NCI-H1105 (cell line): ENCODE data around the gene RERE.
"Not testable (repeated sequence)": the region's sequence is repeated elsewhere in the genome, so short reads cannot be mapped to it uniquely, and the experiment has no call there.

Experiments used
- DNase-seq: peaks from one replicate; lab custom pipeline; 2025; lab: John Stamatoyannopoulos, UW

RERE gene

DNA sequence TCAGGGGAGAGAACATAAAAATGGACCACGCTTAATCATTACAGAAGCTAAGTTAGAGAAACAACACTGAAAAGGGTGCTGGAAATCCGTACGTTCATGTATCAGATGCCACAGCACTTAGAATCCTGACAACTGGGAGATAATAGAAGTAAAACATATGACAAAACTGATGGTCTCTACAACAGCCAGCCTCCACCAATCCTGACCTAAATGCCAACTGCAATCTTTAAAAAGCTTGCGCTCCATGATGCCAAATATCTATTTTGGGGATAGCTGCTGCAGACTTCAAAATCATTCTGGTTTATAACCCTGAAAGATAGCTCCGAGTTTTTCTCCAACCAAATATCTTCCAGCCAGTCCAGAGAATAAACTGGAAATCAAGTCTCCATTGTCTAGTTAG, 178.3 kb downstream of the RERE start:
- no peak for DNase-seq

DNA sequence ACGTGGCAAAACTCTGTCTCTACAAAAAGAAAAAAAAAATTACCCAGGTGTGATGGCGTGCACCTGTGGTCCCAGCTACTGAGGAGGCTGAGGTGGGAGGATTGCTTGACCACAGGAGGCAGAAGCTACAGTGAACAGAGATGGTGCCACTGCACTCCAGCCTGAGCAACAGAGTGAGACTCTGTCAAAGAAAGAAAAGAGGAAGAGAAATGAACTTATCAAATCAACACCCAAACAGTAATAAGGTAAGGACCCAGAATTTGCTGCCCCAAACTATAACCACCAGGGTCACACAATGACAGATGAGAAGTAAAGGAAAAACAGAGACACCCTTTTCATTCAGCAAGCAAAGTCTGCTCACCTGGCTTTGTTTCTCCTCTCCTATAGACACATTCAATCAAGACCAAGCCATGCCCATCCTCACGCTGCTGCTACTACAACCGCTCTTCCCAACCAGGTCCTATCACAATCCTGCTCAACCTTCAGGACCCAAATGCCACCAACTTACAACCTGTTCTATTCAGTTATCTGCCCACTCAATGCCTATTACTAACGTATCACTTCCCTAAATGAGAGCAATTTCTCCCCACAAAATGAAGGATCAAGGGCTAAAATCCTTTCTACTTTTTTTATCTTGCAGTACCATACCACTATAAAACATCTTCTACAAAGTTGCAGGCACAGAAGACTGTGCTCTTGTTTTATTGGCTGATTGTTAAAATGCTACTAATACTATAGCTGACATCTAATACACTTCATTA, 183.5 kb downstream of the RERE start:
- DNase-seq: no peak

DNA sequence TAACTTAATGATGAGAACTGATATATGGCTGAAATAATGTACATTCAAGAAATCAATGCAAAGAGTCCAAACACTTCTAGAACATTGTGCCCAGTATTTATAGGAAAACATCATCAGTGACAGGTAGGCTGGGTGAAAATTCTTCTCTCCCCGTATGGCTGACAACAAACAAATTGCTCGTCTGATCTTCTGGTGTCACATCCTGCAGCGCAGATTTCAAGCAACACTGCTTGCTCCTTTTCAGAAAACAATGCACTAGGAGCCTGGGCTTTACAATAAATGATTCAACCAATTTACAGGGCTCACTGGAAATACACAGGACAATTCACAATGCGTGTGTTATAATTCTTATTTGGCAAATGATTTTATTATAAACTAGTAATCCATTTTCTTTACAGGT, 185.3 kb downstream of the RERE start:
- DNase-seq: no peak

DNA sequence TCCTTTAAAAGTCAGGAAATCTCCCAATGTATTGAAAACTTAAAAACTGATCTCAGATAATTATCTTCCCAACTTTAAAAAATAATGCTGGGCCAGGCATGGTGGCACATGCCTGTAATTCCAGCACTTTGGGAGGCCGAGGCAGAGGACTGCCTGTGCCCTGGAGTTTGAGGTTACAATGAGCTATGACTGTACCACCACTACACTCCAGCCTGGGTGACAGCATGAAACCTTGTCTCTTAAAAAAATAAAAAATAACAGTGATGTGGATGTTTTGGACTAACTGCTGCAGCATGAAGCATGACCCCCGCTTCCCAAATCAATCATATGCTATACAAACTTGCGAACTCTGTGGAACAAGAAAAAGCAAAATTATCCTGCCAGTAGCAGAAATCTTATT, 186.3 kb downstream of the RERE start:
- no peak for DNase-seq

DNA sequence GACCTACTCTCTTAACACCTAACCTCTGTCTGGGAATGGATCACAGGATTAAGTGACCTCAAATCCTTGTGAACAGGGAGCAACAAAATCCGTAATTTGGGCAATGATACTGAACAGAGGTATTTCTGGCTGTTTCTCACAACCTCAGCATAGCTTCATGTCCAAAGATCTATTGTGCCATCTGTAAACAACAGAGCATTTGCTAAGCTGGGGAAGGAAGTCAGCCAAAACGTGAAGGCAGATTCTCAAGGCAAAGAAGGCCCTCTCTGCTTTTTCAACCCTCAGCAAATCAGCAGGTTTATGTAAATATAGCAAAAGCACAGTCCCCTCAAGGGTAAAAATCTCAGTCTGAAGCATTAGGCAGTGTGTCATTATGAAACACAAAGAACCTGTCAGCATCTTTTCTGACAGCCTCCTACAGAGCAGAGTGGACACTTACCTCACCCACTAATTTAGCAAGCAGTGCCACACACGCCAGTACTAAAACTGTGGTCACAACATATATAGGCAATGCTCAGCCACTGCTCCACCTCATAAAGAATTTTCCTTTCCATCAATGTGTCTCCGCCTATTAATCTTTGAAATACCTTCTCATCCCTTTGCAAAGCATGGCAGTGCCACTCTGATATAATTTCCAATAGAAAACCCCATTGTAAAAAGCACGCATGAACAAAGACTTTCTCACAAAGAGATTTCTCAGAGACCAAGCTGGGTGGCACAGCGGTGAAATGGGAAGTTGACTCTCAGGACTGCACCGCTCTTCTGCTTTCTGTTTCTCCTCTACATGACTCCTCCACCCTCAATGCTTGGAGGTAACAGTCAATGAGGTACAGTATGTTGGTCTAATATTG, 188.0 kb downstream of the RERE start:
- DNase-seq: no peak

GRCh38 chr1:8628606-8629005, 188.8 kb downstream of the RERE start:
- no peak for DNase-seq

DNA sequence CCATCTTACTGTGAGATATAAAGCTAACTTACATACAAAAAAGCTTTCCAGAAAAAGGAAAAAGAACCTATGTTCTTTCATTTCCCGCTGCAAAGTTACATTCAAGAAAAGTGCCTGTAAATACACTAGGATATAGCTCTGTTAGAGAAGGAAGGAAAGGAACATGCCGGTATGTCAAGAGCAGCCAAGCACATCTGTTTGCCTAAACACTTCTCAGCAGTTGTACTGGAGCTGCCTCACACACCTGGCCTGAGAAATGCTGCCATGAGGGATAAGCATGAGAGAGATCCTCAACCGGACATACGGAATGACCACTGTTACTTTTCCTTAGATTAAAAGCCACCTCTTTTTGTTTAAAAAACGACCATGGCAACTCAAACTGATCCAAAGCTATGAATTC, 189.7 kb downstream of the RERE start:
- DNase-seq: no peak

DNA sequence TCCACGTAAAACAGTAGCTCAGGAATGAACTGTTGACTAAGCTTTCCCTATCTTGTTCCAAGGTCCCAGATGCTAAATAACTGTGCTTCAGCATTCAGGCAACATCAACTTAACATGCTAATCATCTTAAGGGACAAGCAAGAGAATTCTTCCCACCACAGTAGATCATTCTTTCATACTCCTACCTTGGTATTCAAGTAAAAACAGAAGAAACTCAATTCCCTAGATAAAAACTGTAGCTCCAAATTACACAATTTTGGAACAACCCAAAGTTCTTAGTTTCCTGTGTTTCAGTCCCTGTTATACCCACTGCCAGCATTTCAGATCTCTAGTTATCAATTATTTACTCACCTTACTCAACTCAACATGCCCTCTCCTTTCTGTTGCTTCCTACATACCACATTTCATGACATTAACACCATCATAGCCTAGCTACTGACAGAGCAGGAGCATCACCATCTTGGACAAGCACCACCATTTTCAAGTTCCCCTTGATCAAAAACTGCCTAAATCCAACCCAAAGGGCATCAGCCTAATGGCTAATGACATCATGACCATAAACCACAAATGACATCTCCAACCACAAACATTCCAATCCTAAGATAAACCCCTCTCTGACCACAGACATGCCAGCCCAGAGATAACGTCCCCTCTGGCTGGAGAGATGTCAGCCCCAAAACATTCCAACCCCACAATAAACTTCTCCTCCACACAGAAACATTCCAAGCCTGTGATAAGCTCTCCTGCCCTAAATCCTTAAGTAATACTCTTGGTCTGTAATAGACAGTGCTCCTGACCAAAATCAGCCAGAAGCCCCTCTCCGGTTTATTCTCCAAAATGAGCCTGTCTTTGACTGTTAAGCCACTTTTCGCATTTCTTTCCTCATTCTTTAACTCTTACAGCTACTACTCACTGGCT, 191.2 kb downstream of the RERE start:
- DNase-seq: no peak

DNA sequence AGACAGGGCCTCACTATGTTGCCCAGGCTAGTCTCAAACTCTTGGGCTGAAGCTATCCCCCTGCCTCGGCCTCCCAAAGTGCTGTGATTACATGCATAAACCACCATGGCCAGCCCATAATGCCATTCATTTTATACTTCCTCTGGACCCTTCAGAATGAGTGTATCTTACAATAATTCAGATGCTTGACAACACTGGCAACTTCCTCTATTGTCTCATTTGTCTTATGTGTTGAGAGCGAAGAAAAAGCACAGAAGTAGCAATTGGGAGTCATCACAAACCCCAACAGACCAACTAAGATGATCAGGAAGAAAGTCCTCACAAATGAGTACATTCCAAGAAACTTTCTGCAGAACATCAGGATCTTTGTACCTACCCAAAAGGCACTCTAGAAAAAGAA, 191.9 kb downstream of the RERE start:
- no peak for DNase-seq

DNA sequence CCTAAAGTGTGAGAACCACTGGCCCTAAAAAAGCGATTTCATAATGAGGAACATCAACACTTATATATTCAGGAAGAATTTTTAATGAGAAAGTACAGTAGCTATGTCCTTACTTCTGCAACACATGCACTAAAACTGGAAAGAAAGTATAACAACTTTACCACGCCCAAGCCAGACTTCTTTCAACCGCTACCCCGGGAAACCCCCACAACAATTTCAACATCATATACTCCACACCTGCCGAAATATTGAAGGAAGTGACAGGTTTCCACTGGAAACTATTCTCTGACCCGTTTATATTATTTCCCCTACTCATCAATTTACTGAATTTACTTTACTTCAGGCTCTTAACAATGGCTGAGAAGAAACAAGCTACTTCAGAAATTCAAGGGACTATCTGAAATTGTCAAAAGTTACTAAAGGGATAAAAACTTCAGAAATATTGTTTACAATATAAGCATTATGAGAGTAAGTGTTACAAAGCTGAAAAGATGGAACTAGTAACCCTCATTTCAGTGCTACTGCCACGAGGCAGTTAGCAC, 193.7 kb downstream of the RERE start:
- not testable (repeated sequence) for DNase-seq

DNA sequence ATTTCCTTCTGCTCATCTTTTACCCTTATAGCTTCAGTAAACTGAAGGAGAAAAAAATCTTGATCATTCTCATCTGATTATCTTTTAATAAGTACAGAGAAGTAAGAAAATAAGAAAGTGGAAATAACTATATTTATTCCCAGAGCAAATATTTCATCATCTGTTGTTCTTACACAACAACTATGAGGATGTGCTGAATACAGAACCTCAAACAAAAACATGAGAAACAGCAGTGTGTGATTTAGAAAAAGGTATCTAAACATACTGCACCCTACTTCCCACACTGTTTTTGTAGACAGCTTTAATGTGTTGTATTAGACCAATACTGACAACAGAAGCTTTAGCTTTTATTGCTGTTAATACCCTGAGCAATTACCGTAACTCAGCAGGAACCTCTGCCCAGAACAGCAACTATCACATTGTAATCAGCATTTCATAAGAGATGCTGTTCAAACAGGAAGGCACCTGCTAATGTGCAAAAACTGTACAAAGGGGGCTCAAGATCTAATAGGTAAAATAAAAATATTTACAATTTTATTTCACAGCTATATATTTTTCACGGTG, 195.6 kb downstream of the RERE start:
- peak; percentile 36 for DNase-seq

GRCh38 chr1:8621034-8621582, 196.3 kb downstream of the RERE start:
- DNase-seq: not testable (repeated sequence)

DNA sequence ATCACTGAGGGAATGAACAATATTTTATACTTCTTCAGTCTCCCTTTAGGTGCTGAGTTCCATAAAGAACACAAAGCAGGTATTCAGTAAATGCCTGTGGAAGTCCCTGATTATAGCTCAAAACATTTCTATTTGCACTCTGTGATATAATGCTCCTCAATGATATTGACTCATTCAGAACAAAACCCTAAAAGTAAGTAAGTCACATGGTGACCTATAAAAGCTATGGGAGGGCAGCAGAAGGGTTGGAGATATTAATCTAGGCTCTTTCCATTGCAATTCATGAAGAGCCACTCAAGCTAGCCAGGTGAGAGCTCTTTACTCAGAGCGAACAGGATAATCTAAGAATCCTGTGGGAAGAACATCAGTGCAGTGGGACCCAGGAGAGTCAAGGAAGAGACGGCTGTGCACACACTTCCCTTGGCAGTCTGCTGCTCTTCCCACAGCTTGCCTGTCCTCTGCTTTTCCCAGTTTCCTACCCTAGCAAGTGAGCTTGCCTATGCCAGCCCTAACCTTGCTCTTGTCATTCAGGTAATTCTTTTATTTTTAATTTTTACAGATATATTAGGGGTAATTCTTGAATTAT, 197.4 kb downstream of the RERE start:
- not testable (repeated sequence) for DNase-seq

- DNase-seq: not testable (repeated sequence)
Measured at GRCh38 chr1:8619419-8619818, 198.0 kb downstream of the RERE start.

GRCh38 chr1:8616791-8617190, 200.6 kb downstream of the RERE start:
- not testable (repeated sequence) for DNase-seq

DNA sequence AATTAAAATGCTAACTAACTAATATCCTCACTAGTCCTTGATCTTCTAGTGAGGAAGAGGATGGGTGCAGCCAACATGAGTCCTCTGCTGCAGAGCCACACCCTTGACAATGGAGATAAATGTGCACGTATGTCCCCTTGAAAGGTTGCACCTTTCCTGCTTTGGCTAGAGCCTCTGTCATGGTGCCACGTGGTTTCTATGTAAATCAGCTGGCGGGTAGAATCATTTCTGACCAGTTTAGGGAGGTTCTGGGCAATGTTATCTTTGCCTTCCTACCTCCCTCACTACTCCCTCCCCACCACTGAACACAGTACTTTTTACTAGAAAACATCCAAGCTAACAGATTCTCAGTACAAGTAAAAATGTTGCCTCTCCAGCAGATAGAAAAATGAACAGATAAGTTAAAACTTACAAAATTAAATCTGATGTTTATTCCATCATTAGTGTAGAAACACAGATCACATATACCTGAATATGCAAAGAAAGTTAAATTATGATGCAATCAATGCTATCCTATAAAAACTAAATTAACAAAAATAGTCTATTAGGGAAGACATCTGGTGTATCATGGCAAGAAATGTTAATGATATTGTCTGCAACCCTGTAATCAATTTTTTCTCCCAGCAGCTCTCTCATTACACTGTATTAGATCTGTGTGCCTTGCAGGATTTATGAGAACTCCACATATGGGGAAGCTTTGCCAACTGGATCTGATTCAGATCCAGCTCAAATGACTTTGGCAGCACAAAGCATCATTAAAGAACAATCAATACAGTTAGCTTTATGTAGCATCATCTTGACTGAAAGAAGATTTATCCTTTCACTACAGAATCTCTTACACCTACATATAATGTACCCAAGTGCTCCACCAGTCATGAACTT, 205.6 kb downstream of the RERE start:
- peak; percentile 35 for DNase-seq

- no peak for DNase-seq
Measured at GRCh38 chr1:8607906-8608305, 209.5 kb downstream of the RERE start.

GRCh38 chr1:8604041-8604945, 213.1 kb downstream of the RERE start:
- no peak for DNase-seq

DNA sequence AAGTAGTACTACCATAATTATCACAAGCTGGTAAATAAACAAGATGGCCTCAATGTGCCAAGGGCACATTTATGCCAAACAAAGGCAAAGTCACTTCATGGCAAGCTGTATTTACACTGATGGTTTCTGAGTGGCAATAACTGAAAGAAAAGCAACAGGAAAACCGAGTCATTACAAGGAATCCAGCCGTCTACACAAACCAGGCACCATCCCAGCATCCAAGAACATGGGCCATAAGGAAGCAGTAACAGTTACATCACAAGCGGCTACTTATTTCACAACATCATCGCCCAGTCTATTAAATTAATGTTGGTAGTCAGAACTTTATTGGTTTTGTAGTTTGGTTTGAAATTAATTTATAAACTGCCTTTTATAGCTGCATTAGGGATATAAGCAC, 214.2 kb downstream of the RERE start:
- DNase-seq: peak; percentile 79
